Liver (tissue), 9 donors: Measurements from ENCODE around the gene LRIF1. TPM values are rescaled to one million over a fixed set of nuclear protein-coding genes. Genes with fewer than 3 reads are reported as not detected.
A peak's percentile ranks its signal among the peaks of the same experiment; 100 is the strongest.

Experiments
- DNase-seq: peaks from one replicate; pipeline ENCODE4 v3.0.0-alpha.2; 2017; ENCODE audit warnings: low spot score
- H3K27ac ChIP-seq, 2 donors: one replicate each; pipeline ENCODE4 v1.7.0; 2013; ENCODE audit warnings: inconsistent platforms in 2 of 2, low read length in 2 of 2, control low read depth in 1 of 2, low read depth in 1 of 2, mild to moderate bottlenecking in 1 of 2
- H3K27me3 ChIP-seq, 4 donors: one replicate each; pipeline versions ENCODE4 v1.6.1 to v1.7.0; 2013; ENCODE audit warnings: low read length in 3 of 4, inconsistent platforms in 1 of 4, mild to moderate bottlenecking in 1 of 4, moderate library complexity in 1 of 4; ENCODE audit not compliant: control insufficient read depth in 4 of 4, insufficient read depth in 4 of 4
- H3K36me3 ChIP-seq, 4 donors: one replicate each; pipeline versions ENCODE4 v1.6.1 to v1.7.0; 2013; ENCODE audit warnings: low read length in 3 of 4, mild to moderate bottlenecking in 3 of 4, low read depth in 1 of 4, moderate library complexity in 1 of 4; ENCODE audit not compliant: control insufficient read depth in 4 of 4, insufficient read depth in 3 of 4
- H3K4me1 ChIP-seq, 4 donors: one replicate each; pipeline versions ENCODE4 v1.6.1 to v1.7.0; 2013; ENCODE audit warnings: low read length in 3 of 4, mild to moderate bottlenecking in 3 of 4, moderate library complexity in 1 of 4; ENCODE audit not compliant: control insufficient read depth in 4 of 4, insufficient read depth in 4 of 4
- H3K4me3 ChIP-seq, 3 donors: one replicate each; pipeline versions ENCODE4 v1.6.1 to v1.7.0; 2013; ENCODE audit warnings: low read length in 3 of 3, control low read depth in 1 of 3, low read depth in 1 of 3, mild to moderate bottlenecking in 1 of 3
- H3K9ac ChIP-seq, 2 donors: one replicate each; pipeline ENCODE4 v1.7.0; 2013; ENCODE audit warnings: low read length in 2 of 2, mild to moderate bottlenecking in 2 of 2, moderate library complexity in 2 of 2, control low read depth in 1 of 2, low read depth in 1 of 2
- H3K9me3 ChIP-seq, 4 donors: one replicate each; pipeline versions ENCODE4 v1.6.1 to v1.7.0; 2013; ENCODE audit warnings: low read length in 3 of 4; ENCODE audit not compliant: control insufficient read depth in 4 of 4
- EGR1 ChIP-seq, 2 donors: IDR thresholded peaks; 2 replicates each; pipeline ENCODE4 v1.6.1; 2016 to 2018; ENCODE audit warnings: antibody characterized with exemption in 2 of 2, low read depth in 2 of 2
- FOXA1 ChIP-seq: IDR thresholded peaks from 2 replicates; pipeline ENCODE4 v1.6.1; 2016; ENCODE audit warnings: antibody characterized with exemption
- FOXA2 ChIP-seq: IDR thresholded peaks from 2 replicates; pipeline ENCODE4 v1.6.1; 2016; ENCODE audit warnings: antibody characterized with exemption
- GABPA ChIP-seq, 2 donors: IDR thresholded peaks in 1 of 2; conservative IDR thresholded peaks in 1 of 2; 2 replicates each; pipeline ENCODE4 v1.6.1; 2016; ENCODE audit warnings: antibody characterized with exemption in 2 of 2, mild to moderate bottlenecking in 1 of 2, moderate library complexity in 1 of 2
- HNF4A ChIP-seq, 2 donors: conservative IDR thresholded peaks; 2 replicates each; pipeline ENCODE4 v1.6.1; 2016; ENCODE audit warnings: antibody characterized with exemption in 2 of 2, mild to moderate bottlenecking in 2 of 2
- HNF4G ChIP-seq: IDR thresholded peaks from 2 replicates; pipeline ENCODE4 v1.6.1; 2016; ENCODE audit warnings: antibody characterized with exemption
- JUND ChIP-seq, 2 donors: IDR thresholded peaks; 2 replicates each; pipeline ENCODE4 v1.6.1; 2016; ENCODE audit warnings: antibody characterized with exemption in 2 of 2
- NR2F2 ChIP-seq: IDR thresholded peaks from 2 replicates; pipeline ENCODE4 v1.6.1; 2016; ENCODE audit warnings: antibody characterized with exemption
- RAD21 ChIP-seq, 2 donors: IDR thresholded peaks; 2 replicates each; pipeline ENCODE4 v1.6.1; 2016; ENCODE audit warnings: antibody characterized with exemption in 2 of 2, mild to moderate bottlenecking in 2 of 2
- RXRA ChIP-seq, 2 donors: IDR thresholded peaks; 2 replicates each; pipeline ENCODE4 v1.6.1; 2017 to 2018; ENCODE audit warnings: antibody characterized with exemption in 2 of 2, mild to moderate bottlenecking in 1 of 2
- SP1 ChIP-seq: IDR thresholded peaks from 2 replicates; pipeline ENCODE4 v1.6.1; 2018; ENCODE audit warnings: antibody characterized with exemption, mild to moderate bottlenecking
- TAF1 ChIP-seq: conservative IDR thresholded peaks from 2 replicates; pipeline ENCODE4 v1.6.1; 2016; ENCODE audit warnings: antibody characterized with exemption, mild to moderate bottlenecking
- YY1 ChIP-seq: IDR thresholded peaks from 2 replicates; pipeline ENCODE4 v1.6.1; 2016; ENCODE audit warnings: antibody characterized with exemption, mild to moderate bottlenecking
- WGBS: extraction: QIAGEN DNeasy Blood & Tissue Kit; methylation state at CpG from one replicate; pipeline ENCODE4 v1.1.7; 2013; 5-methylcytosine and 5-hydroxymethylcytosine counted together
- polyA plus RNA-seq, 2 donors: library from polyadenylated mRNA; stranded (reverse) in 1 of 2; unstranded in 1 of 2; fragments of 200-250 nt in 1 of 2; fragments of >200 nt in 1 of 2; fragmentation: Nextera tagmentation in 1 of 2; extraction: Ambion mirVana in 1 of 2; gene quantifications; one replicate each; pipeline versions ENCODE4 v1.2.1 to v1.2.3, GENCODE V29; 2013 to 2015
- total RNA-seq, 2 donors: library from RNA; depleted of rRNA; stranded (reverse); fragments of >200 nt; gene quantifications; one replicate each; pipeline ENCODE4 v1.2.3, GENCODE V29; 2014
- TF ChIP-seq, protein P1 (sequence below): IDR thresholded peaks from 2 replicates; pipeline ENCODE4 v1.6.1; 2016; ENCODE audit warnings: antibody characterized with exemption
- TF ChIP-seq, protein P2 (sequence below): fragments of 150-350 bp; IDR thresholded peaks from 2 replicates; pipeline ENCODE4 v1.5.1; 2017; ENCODE audit warnings: improper control_type of control experiment, low read depth, low read length; ENCODE audit not compliant: missing input control
- TF ChIP-seq, protein P3 (sequence below): IDR thresholded peaks from 2 replicates; pipeline ENCODE4 v1.6.1; 2016; ENCODE audit warnings: antibody characterized with exemption
- TF ChIP-seq, protein P4 (sequence below): IDR thresholded peaks from 2 replicates; pipeline ENCODE4 v1.6.1; 2016; ENCODE audit warnings: antibody characterized with exemption, mild to moderate bottlenecking
- TF ChIP-seq, protein P5 (sequence below): IDR thresholded peaks from 2 replicates; pipeline ENCODE4 v1.6.1; 2016; ENCODE audit warnings: antibody characterized with exemption
- donor health status: healthy.
- donor health status: healthy.
- donor health status: healthy.
- donor health status: healthy.
- donor health status: healthy.

Gene LRIF1, protein sequence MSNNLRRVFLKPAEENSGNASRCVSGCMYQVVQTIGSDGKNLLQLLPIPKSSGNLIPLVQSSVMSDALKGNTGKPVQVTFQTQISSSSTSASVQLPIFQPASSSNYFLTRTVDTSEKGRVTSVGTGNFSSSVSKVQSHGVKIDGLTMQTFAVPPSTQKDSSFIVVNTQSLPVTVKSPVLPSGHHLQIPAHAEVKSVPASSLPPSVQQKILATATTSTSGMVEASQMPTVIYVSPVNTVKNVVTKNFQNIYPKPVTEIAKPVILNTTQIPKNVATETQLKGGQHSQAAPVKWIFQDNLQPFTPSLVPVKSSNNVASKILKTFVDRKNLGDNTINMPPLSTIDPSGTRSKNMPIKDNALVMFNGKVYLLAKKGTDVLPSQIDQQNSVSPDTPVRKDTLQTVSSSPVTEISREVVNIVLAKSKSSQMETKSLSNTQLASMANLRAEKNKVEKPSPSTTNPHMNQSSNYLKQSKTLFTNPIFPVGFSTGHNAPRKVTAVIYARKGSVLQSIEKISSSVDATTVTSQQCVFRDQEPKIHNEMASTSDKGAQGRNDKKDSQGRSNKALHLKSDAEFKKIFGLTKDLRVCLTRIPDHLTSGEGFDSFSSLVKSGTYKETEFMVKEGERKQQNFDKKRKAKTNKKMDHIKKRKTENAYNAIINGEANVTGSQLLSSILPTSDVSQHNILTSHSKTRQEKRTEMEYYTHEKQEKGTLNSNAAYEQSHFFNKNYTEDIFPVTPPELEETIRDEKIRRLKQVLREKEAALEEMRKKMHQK
- 1 to 10 TPM; 6.1 to 7.1 TPM for total RNA-seq
- polyA plus RNA-seq: 1 to 10 TPM; 3.9 to 6.3 TPM

DNA sequence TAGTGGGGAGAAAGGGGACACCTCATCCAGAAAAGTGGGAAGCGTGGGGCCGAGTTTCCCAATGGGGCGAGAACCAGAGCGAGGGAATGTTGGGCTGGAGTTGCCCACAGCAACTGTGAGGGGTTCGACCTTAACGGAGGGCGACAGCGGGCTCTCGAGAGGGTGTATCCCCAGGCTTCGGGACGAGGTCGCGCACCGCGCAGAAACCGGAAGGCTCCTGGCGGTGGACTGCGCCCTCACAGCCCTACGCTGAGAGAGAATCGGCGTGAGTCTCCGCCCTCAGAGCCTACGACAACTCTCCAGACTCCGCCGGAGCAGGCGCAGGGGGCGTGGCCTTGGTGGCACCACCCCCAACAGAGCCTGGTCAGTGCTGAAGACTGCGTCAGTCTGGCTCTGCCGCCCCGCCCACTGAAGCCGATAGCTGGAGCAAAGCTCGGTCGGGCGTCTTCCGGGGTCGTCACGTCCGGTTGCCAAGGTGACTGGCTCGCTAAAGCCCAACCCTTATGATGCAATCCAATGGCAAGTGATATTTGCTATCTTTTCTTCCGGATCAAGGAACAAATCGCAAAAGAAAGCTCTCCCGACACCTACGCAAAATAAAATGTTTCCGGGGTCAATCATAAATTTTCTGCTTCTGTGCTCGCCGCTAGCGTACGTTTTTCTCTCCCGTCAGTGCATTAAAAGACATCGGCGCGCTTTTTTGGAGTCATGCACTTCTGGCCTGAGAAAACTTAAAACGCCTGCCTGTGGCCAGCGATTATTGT lies at the start of gene LRIF1:
Gene LRIF1, minus strand, starts transcription at position 232 of the 764 bp plus-strand sequence. CDS start 234 bp downstream, outside the sequence.
- H3K4me1 ChIP-seq: peaks cover 0 to 15% (median 6%) of the 10 kb centered on the region in 4 donors
- H3K4me3 ChIP-seq: peak within 1 kb of the TSS; percentile 72 to 96 (median 85)
- H3K27ac ChIP-seq: peak within 1 kb of the TSS; percentile 90 to 94
- TF ChIP-seq TAF1: peak; percentile 94
- TF ChIP-seq, protein P1, sequence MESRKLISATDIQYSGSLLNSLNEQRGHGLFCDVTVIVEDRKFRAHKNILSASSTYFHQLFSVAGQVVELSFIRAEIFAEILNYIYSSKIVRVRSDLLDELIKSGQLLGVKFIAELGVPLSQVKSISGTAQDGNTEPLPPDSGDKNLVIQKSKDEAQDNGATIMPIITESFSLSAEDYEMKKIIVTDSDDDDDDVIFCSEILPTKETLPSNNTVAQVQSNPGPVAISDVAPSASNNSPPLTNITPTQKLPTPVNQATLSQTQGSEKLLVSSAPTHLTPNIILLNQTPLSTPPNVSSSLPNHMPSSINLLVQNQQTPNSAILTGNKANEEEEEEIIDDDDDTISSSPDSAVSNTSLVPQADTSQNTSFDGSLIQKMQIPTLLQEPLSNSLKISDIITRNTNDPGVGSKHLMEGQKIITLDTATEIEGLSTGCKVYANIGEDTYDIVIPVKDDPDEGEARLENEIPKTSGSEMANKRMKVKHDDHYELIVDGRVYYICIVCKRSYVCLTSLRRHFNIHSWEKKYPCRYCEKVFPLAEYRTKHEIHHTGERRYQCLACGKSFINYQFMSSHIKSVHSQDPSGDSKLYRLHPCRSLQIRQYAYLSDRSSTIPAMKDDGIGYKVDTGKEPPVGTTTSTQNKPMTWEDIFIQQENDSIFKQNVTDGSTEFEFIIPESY: peak; percentile 75
- TF ChIP-seq HNF4G: peak; percentile 32
- TF ChIP-seq, protein P2, sequence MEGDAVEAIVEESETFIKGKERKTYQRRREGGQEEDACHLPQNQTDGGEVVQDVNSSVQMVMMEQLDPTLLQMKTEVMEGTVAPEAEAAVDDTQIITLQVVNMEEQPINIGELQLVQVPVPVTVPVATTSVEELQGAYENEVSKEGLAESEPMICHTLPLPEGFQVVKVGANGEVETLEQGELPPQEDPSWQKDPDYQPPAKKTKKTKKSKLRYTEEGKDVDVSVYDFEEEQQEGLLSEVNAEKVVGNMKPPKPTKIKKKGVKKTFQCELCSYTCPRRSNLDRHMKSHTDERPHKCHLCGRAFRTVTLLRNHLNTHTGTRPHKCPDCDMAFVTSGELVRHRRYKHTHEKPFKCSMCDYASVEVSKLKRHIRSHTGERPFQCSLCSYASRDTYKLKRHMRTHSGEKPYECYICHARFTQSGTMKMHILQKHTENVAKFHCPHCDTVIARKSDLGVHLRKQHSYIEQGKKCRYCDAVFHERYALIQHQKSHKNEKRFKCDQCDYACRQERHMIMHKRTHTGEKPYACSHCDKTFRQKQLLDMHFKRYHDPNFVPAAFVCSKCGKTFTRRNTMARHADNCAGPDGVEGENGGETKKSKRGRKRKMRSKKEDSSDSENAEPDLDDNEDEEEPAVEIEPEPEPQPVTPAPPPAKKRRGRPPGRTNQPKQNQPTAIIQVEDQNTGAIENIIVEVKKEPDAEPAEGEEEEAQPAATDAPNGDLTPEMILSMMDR: peak; percentile 45
- no peak for TF ChIP-seq FOXA2
- TF ChIP-seq FOXA1: no peak
- TF ChIP-seq, protein P3, sequence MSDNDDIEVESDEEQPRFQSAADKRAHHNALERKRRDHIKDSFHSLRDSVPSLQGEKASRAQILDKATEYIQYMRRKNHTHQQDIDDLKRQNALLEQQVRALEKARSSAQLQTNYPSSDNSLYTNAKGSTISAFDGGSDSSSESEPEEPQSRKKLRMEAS: peak; percentile 54
- peak; percentile 87 for TF ChIP-seq SP1
- TF ChIP-seq HNF4A (conservative IDR thresholded peaks at IDR 0.05): peak; percentile 37 to 55
- no peak for TF ChIP-seq YY1
- TF ChIP-seq RAD21 (IDR thresholded peaks at IDR 0.05): no peak
- peak; percentile 54 to 85 for TF ChIP-seq JUND (IDR thresholded peaks at IDR 0.05)
- TF ChIP-seq, protein P4, sequence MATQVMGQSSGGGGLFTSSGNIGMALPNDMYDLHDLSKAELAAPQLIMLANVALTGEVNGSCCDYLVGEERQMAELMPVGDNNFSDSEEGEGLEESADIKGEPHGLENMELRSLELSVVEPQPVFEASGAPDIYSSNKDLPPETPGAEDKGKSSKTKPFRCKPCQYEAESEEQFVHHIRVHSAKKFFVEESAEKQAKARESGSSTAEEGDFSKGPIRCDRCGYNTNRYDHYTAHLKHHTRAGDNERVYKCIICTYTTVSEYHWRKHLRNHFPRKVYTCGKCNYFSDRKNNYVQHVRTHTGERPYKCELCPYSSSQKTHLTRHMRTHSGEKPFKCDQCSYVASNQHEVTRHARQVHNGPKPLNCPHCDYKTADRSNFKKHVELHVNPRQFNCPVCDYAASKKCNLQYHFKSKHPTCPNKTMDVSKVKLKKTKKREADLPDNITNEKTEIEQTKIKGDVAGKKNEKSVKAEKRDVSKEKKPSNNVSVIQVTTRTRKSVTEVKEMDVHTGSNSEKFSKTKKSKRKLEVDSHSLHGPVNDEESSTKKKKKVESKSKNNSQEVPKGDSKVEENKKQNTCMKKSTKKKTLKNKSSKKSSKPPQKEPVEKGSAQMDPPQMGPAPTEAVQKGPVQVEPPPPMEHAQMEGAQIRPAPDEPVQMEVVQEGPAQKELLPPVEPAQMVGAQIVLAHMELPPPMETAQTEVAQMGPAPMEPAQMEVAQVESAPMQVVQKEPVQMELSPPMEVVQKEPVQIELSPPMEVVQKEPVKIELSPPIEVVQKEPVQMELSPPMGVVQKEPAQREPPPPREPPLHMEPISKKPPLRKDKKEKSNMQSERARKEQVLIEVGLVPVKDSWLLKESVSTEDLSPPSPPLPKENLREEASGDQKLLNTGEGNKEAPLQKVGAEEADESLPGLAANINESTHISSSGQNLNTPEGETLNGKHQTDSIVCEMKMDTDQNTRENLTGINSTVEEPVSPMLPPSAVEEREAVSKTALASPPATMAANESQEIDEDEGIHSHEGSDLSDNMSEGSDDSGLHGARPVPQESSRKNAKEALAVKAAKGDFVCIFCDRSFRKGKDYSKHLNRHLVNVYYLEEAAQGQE: peak; percentile 94
- TF ChIP-seq GABPA (IDR thresholded peaks at IDR 0.05 in 1 of 2, conservative IDR thresholded peaks at IDR 0.05 in 1 of 2): peak; percentile 88 to 99
- TF ChIP-seq NR2F2: peak; percentile 49
- TF ChIP-seq RXRA (IDR thresholded peaks at IDR 0.05): peak; percentile 67 to 88
- peak; percentile 73 to 83 for TF ChIP-seq EGR1 (IDR thresholded peaks at IDR 0.05; ENCODE audit: low read depth in 2 of 2)
- TF ChIP-seq, protein P5, sequence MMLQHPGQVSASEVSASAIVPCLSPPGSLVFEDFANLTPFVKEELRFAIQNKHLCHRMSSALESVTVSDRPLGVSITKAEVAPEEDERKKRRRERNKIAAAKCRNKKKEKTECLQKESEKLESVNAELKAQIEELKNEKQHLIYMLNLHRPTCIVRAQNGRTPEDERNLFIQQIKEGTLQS: peak; percentile 93
- peaks cover 0 to 3% (median 0%) of the 10 kb centered on the region in 4 donors for H3K36me3 ChIP-seq
- H3K27me3 ChIP-seq: peaks cover 0 to 13% (median 5%) of the 10 kb centered on the region in 4 donors
- WGBS: 3% methylated on average over 54 of the region's 54 CpGs
- H3K9me3 ChIP-seq: peaks cover 4 to 29% (median 18%) of the 10 kb centered on the region in 4 donors
- peak; percentile 98 for DNase-seq
- H3K9ac ChIP-seq: peak within 1 kb of the TSS; percentile 40 to 78
